Peyer's patch (tissue), 4 donors: ENCODE data around the gene DOCK1.

Source experiments
- POLR2A ChIP-seq, 2 donors: fragments of 450-650 bp; IDR thresholded peaks; one replicate each; pipeline ENCODE4 v1.5.1; 2017; ENCODE audit warnings: antibody characterized with exemption in 2 of 2, mild to moderate bottlenecking in 2 of 2, moderate library complexity in 2 of 2
- TF ChIP-seq, protein P1 (sequence below), 6 experiments: fragments of 450-650 bp in 4 of 6; fragments of 200-600 bp in 2 of 6; sonication (generic) in 1 of 6; IDR thresholded peaks; one replicate each; pipeline ENCODE4 v1.5.1; 2017 to 2019; ENCODE audit warnings: antibody characterized with exemption in 6 of 6, mild to moderate bottlenecking in 3 of 6, moderate library complexity in 1 of 6

DNA sequence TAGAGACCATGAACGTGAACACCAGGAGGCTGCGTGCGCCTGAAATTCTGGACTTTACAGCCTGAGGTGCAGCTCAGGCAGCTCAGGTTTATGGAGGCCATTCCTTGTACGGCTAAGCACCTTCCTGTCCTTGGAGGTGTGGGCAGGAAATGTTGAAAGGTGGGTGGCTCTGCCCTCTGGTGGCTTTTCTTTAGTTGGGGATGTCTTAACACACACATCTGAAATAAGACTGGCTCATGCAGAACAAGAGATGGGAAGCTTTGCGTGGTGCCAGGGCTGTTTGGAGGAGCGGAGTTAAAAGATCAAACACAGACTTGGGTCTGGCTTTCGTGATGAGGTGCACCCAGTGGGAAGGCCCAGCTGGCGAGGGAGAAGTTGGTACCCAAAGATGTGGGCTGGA, 64.1 kb downstream of the DOCK1 start:
- TF ChIP-seq POLR2A (IDR thresholded peaks at IDR 0.05) = no peak
- TF ChIP-seq, protein P1, sequence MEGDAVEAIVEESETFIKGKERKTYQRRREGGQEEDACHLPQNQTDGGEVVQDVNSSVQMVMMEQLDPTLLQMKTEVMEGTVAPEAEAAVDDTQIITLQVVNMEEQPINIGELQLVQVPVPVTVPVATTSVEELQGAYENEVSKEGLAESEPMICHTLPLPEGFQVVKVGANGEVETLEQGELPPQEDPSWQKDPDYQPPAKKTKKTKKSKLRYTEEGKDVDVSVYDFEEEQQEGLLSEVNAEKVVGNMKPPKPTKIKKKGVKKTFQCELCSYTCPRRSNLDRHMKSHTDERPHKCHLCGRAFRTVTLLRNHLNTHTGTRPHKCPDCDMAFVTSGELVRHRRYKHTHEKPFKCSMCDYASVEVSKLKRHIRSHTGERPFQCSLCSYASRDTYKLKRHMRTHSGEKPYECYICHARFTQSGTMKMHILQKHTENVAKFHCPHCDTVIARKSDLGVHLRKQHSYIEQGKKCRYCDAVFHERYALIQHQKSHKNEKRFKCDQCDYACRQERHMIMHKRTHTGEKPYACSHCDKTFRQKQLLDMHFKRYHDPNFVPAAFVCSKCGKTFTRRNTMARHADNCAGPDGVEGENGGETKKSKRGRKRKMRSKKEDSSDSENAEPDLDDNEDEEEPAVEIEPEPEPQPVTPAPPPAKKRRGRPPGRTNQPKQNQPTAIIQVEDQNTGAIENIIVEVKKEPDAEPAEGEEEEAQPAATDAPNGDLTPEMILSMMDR (IDR thresholded peaks at IDR 0.05) = peak in 3 of 6 experiments; percentile 22 to 53 (median 39)
